Uterus (tissue), 2 donors: Measurements from ENCODE around the gene CLCA2.

ENCODE experiments used
- CTCF ChIP-seq, 4 experiments: fragments of 200-600 bp in 2 of 4; fragments of 450-650 bp in 2 of 4; sonication (generic) in 2 of 4; IDR thresholded peaks; one replicate each; pipeline ENCODE4 v1.5.1; 2016 to 2019; ENCODE audit warnings: antibody characterized with exemption in 4 of 4, mild to moderate bottlenecking in 2 of 4, moderate library complexity in 1 of 4
- POLR2A ChIP-seq, 2 donors: fragments of 450-650 bp; IDR thresholded peaks; one replicate each; pipeline ENCODE4 v1.6.1; 2016; ENCODE audit warnings: antibody characterized with exemption in 2 of 2, mild to moderate bottlenecking in 1 of 2, moderate library complexity in 1 of 2

- TF ChIP-seq POLR2A (IDR thresholded peaks at IDR 0.05): no peak
- no peak for TF ChIP-seq CTCF (IDR thresholded peaks at IDR 0.05)
These were observed 18.0 kb downstream of the CLCA2 start for GRCh38 chr1:86441997-86442396.
